Fibroblast of skin of scalp (primary cell): ENCODE results near the gene P4HB.
"Not testable (repeated sequence)": the region's sequence is repeated elsewhere in the genome, so short reads cannot be mapped to it uniquely, and the experiment has no call there.

Experiments
- DNase-seq: peaks from one replicate; pipeline ENCODE4 v3.0.0-alpha.2; 2013

Gene P4HB

DNA sequence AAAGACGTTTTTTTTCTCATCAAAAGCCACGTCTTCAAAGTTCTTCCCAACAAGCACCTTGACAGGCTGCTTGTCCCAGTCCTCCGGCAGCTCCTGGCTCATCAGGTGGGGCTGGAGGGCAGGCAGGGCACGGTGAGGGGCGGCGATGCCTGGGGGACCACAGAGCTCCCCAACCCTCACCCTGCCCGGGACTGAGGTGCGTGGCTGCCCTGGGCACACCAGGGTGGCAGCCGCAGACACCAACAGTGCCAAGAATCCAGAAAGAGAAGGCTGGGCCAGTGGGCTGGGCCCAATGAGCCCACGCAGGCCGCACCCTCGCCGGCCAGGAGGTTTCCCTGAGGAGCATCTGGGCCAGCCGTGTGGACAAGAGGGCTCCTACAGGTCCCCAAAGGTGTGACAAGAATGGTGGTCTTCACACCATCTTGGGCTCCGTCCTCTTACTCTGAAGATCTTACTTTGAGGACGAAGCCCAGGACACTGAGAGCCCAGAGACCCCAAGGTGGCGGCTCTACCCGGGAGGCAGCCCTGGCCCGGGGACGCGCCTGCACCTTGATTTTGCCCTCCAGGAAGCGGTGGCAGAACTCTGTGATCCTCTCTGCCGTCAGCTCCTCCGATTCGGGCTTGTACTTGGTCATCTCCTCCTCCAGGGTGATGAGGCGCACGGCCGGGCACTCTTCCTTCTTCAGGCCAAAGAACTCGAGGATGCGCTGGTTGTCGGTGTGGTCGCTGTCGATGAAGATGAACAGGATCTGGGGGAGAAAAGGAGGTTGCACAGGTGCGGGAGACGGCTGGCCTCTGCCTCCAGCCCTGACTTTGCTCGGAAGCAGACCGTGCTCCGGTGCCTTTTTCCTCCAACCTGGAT lies 14.2 kb downstream of the P4HB start:
- no peak for DNase-seq

DNA sequence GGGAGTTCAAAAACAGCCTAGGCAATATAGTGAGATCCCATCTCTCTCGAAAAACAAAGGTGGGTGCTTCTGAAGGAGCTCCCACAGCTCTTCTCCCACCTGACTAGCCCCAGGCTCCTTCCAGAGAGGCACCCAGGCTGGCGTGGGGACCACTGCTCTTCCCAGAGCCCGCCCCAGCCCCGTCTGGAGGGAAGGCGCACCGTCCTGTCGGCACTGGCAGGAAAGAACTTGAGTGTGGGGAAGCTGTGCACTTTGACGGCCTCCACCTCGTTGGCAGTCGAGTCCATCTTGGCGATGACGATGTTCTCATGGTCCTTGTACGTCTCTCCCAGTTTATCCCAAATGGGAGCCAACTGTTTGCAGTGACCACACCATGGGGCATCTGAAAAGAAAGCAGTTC lies 15.0 kb downstream of the P4HB start:
- DNase-seq: no peak

- no peak for DNase-seq
Observed at GRCh38 chr17:81844887-81845286, 15.4 kb downstream of the P4HB start.

DNA sequence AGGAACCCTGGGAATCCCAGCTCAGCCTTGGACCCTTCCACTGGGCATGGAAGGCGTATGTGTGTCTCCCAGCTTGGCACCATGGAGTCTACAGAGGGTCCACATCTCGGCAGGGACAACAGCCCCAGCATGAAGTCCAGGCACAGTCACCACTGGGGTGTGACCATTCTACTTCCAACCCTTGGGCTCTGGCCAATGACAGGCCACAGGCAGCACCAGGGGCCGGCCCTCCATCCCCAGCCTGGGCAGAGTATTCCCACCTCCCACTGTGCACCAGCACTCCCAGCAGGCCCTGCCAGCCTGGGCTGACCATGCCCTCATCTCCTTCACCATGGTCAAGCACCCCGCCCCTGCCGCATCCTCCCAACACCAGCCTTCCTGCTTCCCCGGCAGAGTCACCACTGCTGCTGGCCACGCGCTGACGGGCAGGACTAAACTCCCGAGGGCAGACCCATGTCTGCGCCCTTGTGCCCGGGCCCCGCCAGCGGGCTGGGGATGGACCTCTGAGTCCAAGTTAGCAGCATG lies 15.9 kb downstream of the P4HB start:
- no peak for DNase-seq

DNA sequence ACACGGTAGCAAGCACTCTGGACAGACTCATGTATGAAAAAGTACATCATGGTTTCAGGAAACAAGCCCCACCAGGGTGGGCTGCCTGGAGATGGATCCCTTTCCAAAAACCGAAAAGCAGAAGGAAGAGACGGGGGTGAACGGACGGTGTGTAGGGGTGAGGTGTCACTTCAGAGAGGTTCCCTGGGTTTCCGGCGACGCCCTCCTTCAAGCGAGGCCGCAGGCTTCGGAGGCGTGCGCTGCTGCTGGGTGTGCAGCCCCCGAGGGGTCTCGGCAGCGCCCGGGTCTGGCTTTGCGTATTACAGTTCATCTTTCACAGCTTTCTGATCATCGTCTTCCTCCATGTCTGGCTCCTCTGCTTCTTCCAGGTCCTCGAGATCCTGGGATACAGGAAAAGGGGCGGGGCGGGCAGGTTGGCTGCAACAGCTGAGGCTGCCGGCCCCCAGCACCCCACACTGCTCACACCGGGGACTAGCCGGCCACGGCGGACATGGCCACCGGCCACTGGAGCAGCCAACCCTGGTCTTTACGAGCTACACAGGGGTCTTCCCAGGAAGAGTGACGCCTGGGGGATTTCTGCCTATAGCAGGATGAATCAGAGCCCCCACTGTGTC lies 16.5 kb downstream of the P4HB start:
- no peak for DNase-seq

GRCh38 chr17:81842725-81843504 lies 17.4 kb downstream of the P4HB start:
- no peak for DNase-seq

GRCh38 chr17:81842378-81842724 lies 18.0 kb downstream of the P4HB start:
- no peak for DNase-seq

DNA sequence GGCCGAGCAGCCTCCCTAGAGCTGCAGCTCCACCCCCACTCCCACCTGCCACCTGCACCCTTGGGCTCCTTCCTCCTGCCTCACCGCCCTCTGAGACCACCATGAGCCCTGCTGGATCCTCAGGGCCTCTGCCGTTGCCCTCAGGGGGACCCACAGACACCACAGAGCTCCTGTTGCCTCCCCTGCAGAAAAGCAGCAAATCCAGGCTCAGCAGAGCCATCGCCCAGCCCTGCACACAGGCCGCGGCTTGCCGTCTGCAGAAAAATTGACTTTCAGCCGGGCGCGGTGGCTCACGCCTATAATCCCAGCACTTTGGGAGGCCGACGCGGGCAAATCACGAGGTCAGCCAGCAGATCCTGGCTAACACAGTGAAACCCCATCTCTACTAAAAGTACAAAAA lies 18.5 kb downstream of the P4HB start:
- DNase-seq: no peak

DNA sequence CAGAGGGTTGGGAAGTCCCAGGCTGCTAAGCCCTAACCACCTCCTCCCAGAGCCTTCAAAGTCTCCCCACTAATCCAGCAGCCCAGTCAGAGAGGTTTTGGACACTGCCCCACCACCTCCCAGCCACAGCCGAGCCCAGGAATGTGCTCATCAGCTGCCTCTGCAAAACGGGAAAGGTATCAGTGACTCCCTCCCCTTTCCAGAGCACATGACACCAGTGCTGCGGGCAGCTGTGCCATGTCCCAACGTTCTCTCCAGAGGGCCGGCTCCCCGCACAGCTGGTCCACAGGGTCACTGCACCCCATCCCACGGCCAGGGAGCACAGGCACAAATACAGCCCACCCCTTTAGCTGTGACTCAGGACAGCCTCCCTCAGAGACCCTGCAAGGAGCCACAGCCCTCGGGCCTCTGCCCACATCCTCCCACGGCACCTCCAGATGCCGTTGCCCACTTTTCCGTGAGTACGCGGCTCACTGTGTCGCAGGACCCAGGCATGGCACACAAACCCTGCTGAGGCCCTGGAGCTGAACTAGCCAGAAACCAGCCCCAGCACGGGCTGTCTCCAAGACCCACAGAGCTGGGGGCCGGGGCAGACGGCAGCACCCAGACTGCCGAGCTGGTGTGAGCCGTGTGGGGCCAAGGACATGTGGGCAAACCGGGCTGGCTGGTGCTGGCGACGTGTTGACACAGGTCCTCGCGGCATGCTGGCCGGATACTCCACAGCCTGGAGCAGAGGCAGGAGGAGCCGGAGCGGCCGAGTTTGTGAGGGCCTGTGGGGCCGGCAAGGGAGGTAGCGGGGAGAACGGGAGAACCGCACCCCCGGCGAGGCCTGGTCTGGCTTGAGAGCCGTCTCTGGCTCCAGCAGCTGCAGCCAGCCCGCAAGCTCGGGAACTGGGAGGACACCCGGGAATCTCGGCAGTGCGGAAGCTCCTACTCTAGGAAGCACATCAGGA lies 19.2 kb downstream of the P4HB start:
- no peak for DNase-seq

DNA sequence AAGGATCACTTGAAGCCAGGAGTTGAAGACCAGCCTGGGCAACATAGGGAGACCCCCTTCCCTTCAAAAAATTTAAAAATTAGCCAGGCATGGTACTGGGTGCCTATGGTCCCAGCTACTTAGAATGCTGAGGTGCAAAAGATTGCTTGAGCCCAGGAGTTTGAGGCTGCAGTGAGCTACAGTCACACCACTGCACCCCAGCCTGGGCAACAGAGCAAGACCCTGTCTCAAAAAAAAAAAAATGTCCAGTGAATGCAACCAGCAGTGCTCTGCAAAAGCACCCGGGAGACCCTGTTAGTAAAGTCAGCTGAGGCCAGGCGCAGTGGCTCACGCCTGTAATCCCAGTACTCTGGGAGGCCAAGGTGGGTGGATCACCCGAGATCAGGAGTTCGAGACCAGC lies 20.3 kb downstream of the P4HB start:
- DNase-seq: not testable (repeated sequence)

- no peak for DNase-seq
Observed at GRCh38 chr17:81839301-81839700, 21.0 kb downstream of the P4HB start.

DNA sequence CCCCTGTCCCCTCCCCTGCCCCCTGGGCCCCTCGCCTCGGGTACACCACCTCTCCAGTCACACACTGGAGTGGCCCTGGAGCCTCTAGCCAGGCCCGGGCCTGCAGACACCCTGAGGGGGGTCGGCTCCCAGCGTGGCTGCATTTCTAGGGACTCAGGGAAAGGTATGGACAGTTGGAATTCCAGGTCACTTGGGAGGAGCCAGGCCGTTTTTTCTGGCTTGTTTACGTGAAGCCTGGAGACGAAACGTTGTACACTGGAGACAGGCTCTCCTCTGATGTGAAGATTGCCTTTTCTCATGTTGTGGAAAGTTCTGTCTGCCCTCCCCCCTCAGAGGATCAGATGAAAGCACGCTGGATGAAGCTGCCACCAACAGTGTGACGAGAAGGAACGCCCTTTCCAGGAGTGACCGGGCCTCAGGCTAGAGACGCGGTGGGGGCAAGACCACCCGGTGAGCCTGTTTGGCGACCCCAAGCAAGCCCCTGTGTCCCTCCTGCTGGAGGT lies 21.5 kb downstream of the P4HB start:
- no peak for DNase-seq

DNA sequence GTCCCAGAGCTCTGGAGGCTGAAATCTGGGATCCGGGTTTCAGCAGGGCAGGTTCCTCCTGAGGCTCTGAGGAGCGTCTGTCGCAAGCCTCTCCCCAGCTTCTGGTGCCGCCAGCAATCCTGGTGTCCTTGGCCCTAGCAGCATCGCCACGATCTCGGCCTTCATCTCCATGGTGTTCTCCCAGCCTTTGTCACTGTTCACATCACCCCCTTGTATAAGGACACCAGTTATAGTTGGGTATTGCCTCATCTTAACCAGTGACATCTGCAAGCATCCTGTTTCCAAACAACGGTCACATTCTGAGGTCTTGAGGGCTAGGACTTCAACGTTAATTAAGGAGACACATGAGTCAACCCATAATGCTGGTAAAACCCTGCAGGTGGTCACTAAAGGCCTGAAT lies 22.7 kb downstream of the P4HB start:
- DNase-seq: no peak

GRCh38 chr17:81834831-81835267 lies 25.5 kb downstream of the P4HB start, which contains the start of gene PPP1R27:
Gene PPP1R27, minus strand, starts transcription at chr17:81835050. Its CDS starts 97 bp downstream, at chr17:81834953.
- no peak for DNase-seq

GRCh38 chr17:81833921-81834830 lies 26.2 kb downstream of the P4HB start:
- DNase-seq: no peak

- peak; percentile 94 for DNase-seq
Observed at GRCh38 chr17:81833160-81833920, 27.0 kb downstream of the P4HB start, which contains the start of gene MCRIP1. Gene MCRIP1, minus strand, starts transcription at chr17:81833291. Its CDS starts 8,785 bp downstream, at chr17:81824506.

- no peak for DNase-seq
Observed at GRCh38 chr17:81832608-81833159, 27.7 kb downstream of the P4HB start.

DNA sequence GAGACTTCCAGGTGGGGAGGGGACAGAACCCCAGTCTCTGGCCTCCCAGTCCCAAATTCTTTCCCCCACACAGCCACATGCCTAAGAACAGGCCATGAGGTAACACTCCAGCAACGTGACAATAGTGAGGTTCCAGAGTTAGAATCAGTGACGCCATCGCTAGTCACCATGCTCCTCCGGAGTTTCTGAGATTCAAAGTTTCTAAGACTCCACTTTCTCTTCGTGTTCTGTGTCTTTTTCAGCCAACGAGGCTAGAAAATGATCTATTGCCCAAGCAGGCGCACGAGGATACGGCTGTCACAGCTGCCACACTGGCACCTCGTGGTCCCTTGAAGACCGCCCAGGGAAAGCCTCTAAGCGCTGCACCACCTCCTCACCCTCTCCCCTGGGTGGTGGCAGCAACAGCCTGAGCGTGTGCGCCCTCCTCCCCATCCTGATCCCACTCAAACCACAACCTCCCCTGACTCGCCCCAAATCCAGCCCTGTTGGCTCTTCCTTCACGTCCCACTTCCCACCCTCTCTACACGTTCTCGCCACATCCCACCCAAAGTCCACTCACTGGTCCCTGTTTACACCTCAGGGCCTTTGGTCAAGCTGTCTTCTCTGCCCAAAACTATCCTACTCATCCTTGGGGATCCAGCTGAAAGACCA lies 28.3 kb downstream of the P4HB start:
- peak; percentile 23 for DNase-seq

DNA sequence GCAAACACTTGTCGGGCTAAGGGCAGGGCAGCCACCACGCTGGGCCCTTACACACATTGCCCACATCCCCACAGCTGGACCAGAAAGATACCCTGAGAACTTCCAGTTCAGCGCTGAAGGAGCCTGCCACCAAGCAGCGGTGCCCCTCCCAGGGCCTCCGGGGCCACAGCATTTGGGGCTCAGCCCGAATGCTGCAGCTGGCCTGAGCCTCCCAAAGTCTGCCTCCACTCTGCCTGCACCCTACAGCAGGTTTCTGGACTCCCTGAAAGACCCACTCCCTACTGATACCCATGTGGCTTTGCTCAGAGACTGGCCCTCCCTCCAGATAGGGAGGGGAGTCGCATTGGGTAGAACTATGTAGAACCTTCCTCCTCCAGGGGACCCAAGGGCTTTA lies 28.8 kb downstream of the P4HB start:
- DNase-seq: no peak
